Measurements from ENCODE around the gene PDE8A. TPM values are rescaled to one million over a fixed set of nuclear protein-coding genes. Genes with fewer than 3 reads are reported as not detected.

Gene PDE8A
- total and polyA plus RNA-seq, 2 of the 13 experiments (the other 11 are each of a cell fraction or from before 2014, with no cell fraction given), result 26.3 to 48.5 TPM

DNA sequence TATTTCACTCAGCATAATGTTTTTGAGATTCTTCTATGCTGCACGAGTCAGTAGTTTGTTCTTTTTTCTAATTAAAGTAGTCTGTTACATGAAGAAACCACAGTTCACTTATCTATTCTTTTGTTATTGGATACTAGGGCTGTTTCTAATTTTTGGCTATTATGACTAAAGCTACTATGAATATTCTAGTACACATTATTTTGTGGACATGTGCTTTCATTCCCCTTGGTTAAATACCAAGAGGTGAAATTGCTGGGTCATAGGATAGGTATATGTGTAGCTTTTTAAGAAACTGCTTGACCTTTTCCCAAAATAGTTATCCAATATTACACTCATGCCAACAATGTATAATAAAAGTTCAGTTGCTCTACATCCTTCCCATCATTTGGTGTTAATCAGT is 8.9 kb downstream of the PDE8A start:
- no peak for DNase-seq (ENCODE audit: low spot score)
- Histone ChIP-seq H2AFZ (ENCODE audit: low read length) (no peak overlapping the region), H3K9me3 (ENCODE audit: low read length) (no peaks in the 10 kb centered on the region), H3K4me2 (ENCODE audit: low read depth, low read length) (no peak overlapping the region), H3K4me3 (replicated peaks in 1 of 3; ENCODE audit: insufficient read depth in 1 of 3, low read depth in 2 of 3, low read length in 3 of 3) (no peak overlapping the region), H3K9ac (ENCODE audit: insufficient read depth, low read depth, low read length) (no peak overlapping the region), H3K79me2 (ENCODE audit: insufficient read depth, low read length) (peaks cover 95% of the 10 kb centered on the region), H3K27me3 (ENCODE audit: control insufficient read depth in 1 of 2, insufficient read depth in 2 of 2, low read length in 2 of 2) (no peaks in the 10 kb centered on the region), H3K4me1 (ENCODE audit: insufficient read depth, low read length) (peaks cover 44% of the 10 kb centered on the region), H3K36me3 (replicated peaks in 1 of 2; ENCODE audit: control insufficient read depth in 1 of 2, insufficient read depth in 2 of 2, low read length in 2 of 2) (peaks cover 0 to 2% of the 10 kb centered on the region in 2 experiments; a peak in 1 of 5 replicates), H3K27ac (ENCODE audit: extremely low read length, insufficient read depth, low read length) (no peak overlapping the region), H4K20me1 (ENCODE audit: insufficient read depth, low read length) (peaks cover 17% of the 10 kb centered on the region)
- ChIA-PET POLR2A (no interaction called here), CTCF (ENCODE audit: low intra/inter-chr PET ratio, low total read pairs) (no interaction called here)
- in situ Hi-C loops (cut with HindIII; ENCODE audit: extremely low pct_ligation_motif_present, low pct_unique_long_range_greater_than_20kb), result no loop called here
- ATAC-seq, result no peak
- intact Hi-C loops (cut with micrococcal nuclease; ENCODE audit: unreplicated experiment), result no loop called here
- no TSS peak for BruUV-seq (replicated peaks)
- FAIRE-seq, result no peak
- no peak for TF ChIP-seq ZNF547 (CRISPR knock-in tag; IDR thresholded peaks at IDR 0.05)
- 100% methylated on average over 1 of the region's 1 CpG for WGBS (ENCODE audit: low lambda C conversion rate)

DNA sequence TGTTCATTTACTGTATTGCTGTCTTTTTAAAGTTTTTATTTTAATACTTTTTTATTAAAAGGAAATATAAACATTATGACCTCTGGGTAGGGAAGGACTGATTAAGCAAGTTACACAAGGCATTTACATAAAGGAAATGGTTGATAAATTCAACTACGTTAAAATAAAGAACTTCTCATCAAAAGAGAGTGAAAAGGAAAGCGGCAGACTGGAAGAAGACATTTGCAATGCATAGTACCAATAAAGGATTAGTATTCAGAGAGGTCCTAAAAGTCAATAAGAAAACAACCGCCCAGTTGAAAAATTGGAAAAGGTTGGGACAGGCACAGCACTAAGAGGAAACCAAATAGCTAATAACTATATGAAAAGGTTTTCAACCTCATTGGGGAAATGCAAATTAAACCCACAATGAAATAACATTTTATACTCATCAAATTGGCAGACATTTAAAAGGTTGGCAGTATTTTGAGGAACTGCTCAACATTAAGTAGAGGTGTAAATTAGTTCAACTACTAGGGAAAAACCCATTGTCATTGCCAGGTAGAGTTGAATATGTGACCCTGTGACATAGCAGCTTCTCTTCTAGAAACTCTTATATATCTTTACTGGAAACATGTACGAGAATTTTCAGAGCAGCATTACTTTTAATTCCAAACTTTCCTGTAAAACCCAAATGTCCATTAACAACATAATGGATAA is 9.5 kb downstream of the PDE8A start:
- ChIA-PET CTCF (ENCODE audit: low intra/inter-chr PET ratio, low total read pairs) (no interaction called here), POLR2A (no interaction called here)
- 98% methylated on average over 4 of the region's 4 CpGs for WGBS (ENCODE audit: low lambda C conversion rate)
- Histone ChIP-seq H3K4me2 (ENCODE audit: low read depth, low read length) (no peak overlapping the region), H2AFZ (ENCODE audit: low read length) (no peak overlapping the region), H3K27ac (ENCODE audit: extremely low read length, insufficient read depth, low read length) (no peak overlapping the region), H4K20me1 (ENCODE audit: insufficient read depth, low read length) (peaks cover 17% of the 10 kb centered on the region), H3K9me3 (ENCODE audit: low read length) (no peaks in the 10 kb centered on the region), H3K36me3 (replicated peaks in 1 of 2; ENCODE audit: control insufficient read depth in 1 of 2, insufficient read depth in 2 of 2, low read length in 2 of 2) (peaks cover 0 to 2% of the 10 kb centered on the region in 2 experiments; a peak in 1 of 5 replicates), H3K4me1 (ENCODE audit: insufficient read depth, low read length) (peaks cover 37% of the 10 kb centered on the region), H3K4me3 (replicated peaks in 1 of 3; ENCODE audit: insufficient read depth in 1 of 3, low read depth in 2 of 3, low read length in 3 of 3) (no peak overlapping the region), H3K79me2 (ENCODE audit: insufficient read depth, low read length) (peaks cover 93% of the 10 kb centered on the region), H3K9ac (ENCODE audit: insufficient read depth, low read depth, low read length) (no peak overlapping the region), H3K27me3 (ENCODE audit: control insufficient read depth in 1 of 2, insufficient read depth in 2 of 2, low read length in 2 of 2) (no peaks in the 10 kb centered on the region)
- no peak for DNase-seq (ENCODE audit: low spot score)
- in situ Hi-C loops (cut with HindIII; ENCODE audit: extremely low pct_ligation_motif_present, low pct_unique_long_range_greater_than_20kb) (no loop called here), intact Hi-C loops (cut with micrococcal nuclease; ENCODE audit: unreplicated experiment) (no loop called here)
- no peak for FAIRE-seq
- no TSS peak for BruUV-seq (replicated peaks)
- no peak for ATAC-seq
- no peak for TF ChIP-seq ZNF30 (CRISPR knock-in tag; IDR thresholded peaks at IDR 0.05)
- TF ChIP-seq ZNF317 (CRISPR knock-in tag; IDR thresholded peaks at IDR 0.05), result no peak
- TF ChIP-seq KDM1A (CRISPR knock-in tag; IDR thresholded peaks at IDR 0.05), result no peak
- TF ChIP-seq LBX2 (CRISPR knock-in tag; IDR thresholded peaks at IDR 0.05; ENCODE audit: borderline replicate concordance), result no peak
- no peak for TF ChIP-seq ZNF674 (CRISPR knock-in tag; IDR thresholded peaks at IDR 0.05; ENCODE audit: low read depth)
- no peak for TF ChIP-seq MBD4 (IDR thresholded peaks at IDR 0.05; ENCODE audit: borderline replicate concordance, low read length)
- TF ChIP-seq ATF1 (CRISPR knock-in tag; IDR thresholded peaks at IDR 0.05), result no peak
- no peak for TF ChIP-seq ZNF12 (CRISPR knock-in tag; IDR thresholded peaks at IDR 0.05)
- TF ChIP-seq, protein P1, sequence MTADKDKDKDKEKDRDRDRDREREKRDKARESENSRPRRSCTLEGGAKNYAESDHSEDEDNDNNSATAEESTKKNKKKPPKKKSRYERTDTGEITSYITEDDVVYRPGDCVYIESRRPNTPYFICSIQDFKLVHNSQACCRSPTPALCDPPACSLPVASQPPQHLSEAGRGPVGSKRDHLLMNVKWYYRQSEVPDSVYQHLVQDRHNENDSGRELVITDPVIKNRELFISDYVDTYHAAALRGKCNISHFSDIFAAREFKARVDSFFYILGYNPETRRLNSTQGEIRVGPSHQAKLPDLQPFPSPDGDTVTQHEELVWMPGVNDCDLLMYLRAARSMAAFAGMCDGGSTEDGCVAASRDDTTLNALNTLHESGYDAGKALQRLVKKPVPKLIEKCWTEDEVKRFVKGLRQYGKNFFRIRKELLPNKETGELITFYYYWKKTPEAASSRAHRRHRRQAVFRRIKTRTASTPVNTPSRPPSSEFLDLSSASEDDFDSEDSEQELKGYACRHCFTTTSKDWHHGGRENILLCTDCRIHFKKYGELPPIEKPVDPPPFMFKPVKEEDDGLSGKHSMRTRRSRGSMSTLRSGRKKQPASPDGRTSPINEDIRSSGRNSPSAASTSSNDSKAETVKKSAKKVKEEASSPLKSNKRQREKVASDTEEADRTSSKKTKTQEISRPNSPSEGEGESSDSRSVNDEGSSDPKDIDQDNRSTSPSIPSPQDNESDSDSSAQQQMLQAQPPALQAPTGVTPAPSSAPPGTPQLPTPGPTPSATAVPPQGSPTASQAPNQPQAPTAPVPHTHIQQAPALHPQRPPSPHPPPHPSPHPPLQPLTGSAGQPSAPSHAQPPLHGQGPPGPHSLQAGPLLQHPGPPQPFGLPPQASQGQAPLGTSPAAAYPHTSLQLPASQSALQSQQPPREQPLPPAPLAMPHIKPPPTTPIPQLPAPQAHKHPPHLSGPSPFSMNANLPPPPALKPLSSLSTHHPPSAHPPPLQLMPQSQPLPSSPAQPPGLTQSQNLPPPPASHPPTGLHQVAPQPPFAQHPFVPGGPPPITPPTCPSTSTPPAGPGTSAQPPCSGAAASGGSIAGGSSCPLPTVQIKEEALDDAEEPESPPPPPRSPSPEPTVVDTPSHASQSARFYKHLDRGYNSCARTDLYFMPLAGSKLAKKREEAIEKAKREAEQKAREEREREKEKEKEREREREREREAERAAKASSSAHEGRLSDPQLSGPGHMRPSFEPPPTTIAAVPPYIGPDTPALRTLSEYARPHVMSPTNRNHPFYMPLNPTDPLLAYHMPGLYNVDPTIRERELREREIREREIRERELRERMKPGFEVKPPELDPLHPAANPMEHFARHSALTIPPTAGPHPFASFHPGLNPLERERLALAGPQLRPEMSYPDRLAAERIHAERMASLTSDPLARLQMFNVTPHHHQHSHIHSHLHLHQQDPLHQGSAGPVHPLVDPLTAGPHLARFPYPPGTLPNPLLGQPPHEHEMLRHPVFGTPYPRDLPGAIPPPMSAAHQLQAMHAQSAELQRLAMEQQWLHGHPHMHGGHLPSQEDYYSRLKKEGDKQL (CRISPR knock-in tag; IDR thresholded peaks at IDR 0.05; ENCODE audit: low read depth), result no peak
- no peak for TF ChIP-seq FOXK2 (IDR thresholded peaks at IDR 0.05)
- no peak for TF ChIP-seq RBAK (CRISPR knock-in tag; IDR thresholded peaks at IDR 0.05)
- no peak for TF ChIP-seq KMT2B (CRISPR knock-in tag; IDR thresholded peaks at IDR 0.05)
- no peak for TF ChIP-seq SIX4 (CRISPR knock-in tag; IDR thresholded peaks at IDR 0.05)
